GM12864 (cell line): ENCODE data around the gene CLECL1.
"Not testable (repeated sequence)": the region's sequence is repeated elsewhere in the genome, so short reads cannot be mapped to it uniquely, and the experiment has no call there.

Experiments
- DNase-seq: peaks from one replicate; pipeline ENCODE4 v3.0.0-alpha.2; 2011; ENCODE audit warnings: low read depth
- H3K4me3 ChIP-seq: 2 replicates; pipeline ENCODE4 v1.5.1; 2011; ENCODE audit warnings: mild to moderate bottlenecking, low read depth, low read length, control low read depth
- TF ChIP-seq, protein P1 (sequence below): IDR thresholded peaks from 2 replicates; pipeline ENCODE4 v1.5.1; 2011; ENCODE audit warnings: low read depth, mild to moderate bottlenecking, moderate library complexity, low read length, control low read depth, inconsistent platforms; ENCODE audit errors: missing control alignments

CLECL1 gene

DNA sequence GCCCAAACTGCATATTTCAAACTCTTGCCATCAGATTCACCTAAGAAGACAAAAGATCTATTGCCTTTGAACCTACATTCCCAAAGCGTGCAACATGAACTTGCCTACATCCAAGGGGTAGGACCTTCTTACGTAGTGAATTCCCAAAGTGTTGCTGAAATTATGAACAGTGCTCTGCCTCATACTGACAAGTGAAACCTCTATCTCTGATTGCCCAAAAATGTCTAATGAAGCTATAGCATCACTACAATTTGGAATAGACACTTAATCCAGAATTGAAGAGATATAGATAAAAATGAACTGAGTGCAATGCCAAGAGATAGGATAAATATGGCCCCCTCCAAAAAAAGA, 32.3 kb downstream of the CLECL1 start:
- H3K4me3 ChIP-seq: no peak overlapping the region
- DNase-seq: no peak
- TF ChIP-seq, protein P1, sequence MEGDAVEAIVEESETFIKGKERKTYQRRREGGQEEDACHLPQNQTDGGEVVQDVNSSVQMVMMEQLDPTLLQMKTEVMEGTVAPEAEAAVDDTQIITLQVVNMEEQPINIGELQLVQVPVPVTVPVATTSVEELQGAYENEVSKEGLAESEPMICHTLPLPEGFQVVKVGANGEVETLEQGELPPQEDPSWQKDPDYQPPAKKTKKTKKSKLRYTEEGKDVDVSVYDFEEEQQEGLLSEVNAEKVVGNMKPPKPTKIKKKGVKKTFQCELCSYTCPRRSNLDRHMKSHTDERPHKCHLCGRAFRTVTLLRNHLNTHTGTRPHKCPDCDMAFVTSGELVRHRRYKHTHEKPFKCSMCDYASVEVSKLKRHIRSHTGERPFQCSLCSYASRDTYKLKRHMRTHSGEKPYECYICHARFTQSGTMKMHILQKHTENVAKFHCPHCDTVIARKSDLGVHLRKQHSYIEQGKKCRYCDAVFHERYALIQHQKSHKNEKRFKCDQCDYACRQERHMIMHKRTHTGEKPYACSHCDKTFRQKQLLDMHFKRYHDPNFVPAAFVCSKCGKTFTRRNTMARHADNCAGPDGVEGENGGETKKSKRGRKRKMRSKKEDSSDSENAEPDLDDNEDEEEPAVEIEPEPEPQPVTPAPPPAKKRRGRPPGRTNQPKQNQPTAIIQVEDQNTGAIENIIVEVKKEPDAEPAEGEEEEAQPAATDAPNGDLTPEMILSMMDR: no peak

DNA sequence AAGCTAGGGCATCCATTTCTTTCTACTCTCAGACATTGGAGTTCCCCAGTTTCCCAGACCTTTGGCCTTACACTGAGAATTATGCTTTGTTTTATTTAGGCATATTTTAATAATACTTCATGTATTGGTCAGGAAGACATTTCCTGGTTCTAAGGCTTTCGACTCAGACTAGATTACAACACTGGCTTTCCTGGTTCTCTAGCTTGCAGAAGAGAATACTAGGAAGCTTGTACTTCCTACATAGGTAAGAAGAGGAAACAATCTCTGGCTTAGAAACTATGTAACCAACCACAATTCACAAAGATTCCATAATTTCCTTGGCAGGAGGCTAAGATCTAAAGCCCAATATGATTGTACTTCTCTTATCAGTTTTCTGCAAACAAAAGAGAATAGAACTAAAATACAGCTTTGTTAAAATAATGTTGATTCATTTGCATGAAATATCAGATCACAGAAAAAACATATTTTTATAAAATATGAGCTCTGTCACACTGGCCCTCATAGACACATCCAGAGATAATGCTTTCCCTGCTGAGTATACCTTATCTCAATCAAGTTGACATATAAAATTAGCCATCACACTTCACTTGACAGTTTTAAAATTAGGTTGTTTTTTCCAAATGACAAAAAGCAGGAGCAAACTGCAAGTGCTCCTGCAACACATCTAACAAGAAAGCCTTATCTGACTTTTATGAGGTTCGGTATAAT, 32.8 kb downstream of the CLECL1 start:
- no peak overlapping the region for H3K4me3 ChIP-seq
- TF ChIP-seq, protein P1: no peak
- no peak for DNase-seq

DNA sequence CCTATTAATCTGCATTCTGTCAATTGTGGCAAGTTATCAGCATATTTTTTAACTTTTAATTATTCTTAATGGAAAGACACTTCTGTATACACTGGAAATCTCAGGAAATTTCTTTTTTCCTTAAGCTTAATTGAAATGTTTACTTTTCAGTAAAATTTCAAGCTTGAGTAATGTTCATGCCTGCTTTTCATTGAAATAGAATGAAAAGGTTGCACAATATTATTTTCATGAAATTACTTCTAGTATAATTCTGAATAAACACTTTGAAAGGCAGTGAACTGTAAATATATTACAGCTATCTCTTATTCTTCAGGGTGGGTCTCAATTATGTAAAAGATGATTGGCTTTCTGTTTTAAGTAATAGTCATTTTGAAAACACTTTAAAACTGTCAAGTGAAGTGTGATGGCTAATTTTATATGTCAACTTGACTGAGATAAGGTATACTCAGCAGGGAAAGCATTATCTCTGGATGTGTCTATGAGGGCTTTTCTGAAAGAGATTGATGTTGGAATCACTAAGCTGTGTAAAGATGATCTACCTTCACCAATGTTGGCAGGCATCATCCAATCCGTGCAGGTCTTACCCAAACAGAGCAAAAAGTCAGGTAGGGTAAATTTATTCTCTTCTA, 33.5 kb downstream of the CLECL1 start:
- TF ChIP-seq, protein P1: no peak
- H3K4me3 ChIP-seq: no peak overlapping the region
- DNase-seq: no peak

DNA sequence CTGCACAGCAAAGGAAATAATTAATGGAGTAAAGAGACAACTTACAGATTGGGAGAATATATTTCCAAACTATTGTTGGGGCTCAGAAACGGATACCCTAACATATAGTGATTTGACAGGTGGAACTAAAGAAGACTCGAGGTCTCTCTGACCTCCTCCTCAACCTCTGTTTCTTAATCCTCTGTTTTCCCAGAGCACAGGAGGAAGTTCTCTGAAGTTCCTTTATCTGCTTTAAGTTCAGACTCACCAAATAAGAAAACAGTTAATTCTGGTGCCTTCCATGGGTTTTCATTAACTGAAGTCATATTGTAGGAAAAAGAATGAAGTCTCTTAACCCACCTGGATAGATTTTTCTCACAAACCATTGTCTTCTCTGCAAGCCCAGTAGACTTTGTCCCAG, 34.2 kb downstream of the CLECL1 start:
- DNase-seq: no peak
- no peak overlapping the region for H3K4me3 ChIP-seq
- TF ChIP-seq, protein P1: no peak

DNA sequence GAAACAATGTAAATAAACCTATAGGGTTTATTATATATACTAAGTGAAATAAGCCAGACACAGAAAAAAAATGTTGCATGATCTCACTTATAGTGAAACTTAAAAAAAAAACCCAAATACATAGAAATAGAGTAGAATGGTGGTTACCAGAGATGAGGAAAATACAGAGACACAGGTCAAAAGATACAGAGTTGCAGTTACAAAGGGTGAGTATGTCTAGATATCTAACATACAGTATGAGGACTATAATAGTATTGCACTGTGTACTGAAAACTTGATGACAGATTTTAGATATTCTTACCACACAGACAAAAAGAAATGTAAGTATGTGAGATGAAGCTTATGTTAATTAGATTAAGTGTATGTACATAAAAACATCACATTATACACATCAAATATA, 35.3 kb downstream of the CLECL1 start:
- TF ChIP-seq, protein P1: no peak
- no peak overlapping the region for H3K4me3 ChIP-seq
- DNase-seq: no peak

DNA sequence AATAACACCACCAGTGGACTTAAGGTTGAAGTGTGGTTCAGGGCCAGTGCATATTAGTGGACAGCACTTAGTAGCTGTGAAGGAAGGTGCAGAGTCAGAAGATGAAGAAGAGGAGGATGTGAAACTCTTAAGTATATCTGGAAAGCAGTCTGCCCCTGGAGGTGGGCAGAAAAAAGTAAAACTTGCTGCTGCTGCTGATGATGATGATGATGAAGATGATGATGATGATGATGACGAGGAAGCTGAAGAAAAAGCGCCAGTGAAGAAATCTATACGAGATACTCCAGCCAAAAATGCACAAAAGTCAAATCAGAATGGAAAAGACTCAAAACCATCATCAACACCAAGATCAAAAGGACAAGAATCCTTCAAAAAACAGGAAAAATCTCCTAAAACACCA, 37.2 kb downstream of the CLECL1 start:
- DNase-seq, H3K4me3 ChIP-seq: not testable (repeated sequence)

DNA sequence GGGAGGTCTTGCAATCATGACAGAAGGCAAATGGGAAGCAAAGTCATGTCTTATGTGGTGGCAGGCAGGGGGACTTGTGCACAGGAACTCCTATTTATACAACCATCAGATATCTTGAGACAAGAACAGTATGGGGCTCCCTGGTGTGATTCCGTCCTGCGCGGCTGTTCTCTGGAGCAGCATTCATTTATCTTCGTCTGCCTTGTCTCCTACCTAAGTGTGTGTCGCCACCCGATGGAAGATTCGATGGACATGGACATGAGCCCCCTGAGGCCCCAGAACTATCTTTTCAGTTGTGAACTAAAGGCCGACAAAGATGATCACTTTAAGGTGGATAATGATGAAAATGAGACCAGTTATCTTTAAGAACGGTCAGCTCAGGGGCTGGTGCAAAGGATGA, 37.7 kb downstream of the CLECL1 start:
- not testable (repeated sequence) for DNase-seq, H3K4me3 ChIP-seq

DNA sequence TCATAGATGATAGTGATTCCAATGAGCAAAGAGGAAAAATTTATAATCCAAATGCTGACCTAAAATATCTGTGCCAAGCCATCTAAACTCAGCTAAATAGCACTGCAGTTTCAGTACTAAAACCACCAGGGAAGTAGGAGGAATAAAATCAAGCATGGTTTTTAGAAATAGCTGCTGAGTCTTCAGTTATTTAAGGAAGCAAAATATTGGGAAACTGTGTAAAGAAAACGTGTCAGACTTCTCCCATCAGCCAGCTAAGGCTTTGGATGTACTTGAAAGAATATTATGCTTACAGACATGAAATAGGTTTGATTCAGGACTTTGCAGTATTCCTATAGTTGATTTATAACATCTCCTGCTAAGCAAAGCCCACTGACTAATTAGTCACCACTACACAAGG, 38.7 kb downstream of the CLECL1 start:
- TF ChIP-seq, protein P1: no peak
- DNase-seq: no peak
- H3K4me3 ChIP-seq: no peak overlapping the region
